SU-DHL-6 (cell line): ENCODE data around the gene IVD.

Experiments used
- H2AFZ ChIP-seq: fragments of 200-600 bp; sonication (generic); 2 replicates; pipeline ENCODE4 v1.6.1; 2014; ENCODE audit warnings: low read depth, mild to moderate bottlenecking, moderate library complexity, mixed read lengths, antibody characterized with exemption, low read length; ENCODE audit not compliant: severe bottlenecking
- H3F3A ChIP-seq: fragments of 200-600 bp; shearing (Covaris generic); 2 replicates; pipeline ENCODE4 v1.6.0; 2016; ENCODE audit warnings: antibody characterized with exemption, mild to moderate bottlenecking; ENCODE audit not compliant: insufficient read depth
- H3K27ac ChIP-seq: fragments of 200-600 bp; sonication (generic); 2 replicates; pipeline ENCODE4 v1.5.1; 2016; ENCODE audit warnings: low read depth, mild to moderate bottlenecking, low read length, moderate library complexity, mixed read lengths
- H3K27me3 ChIP-seq: fragments of 200-600 bp; sonication (generic), shearing (Covaris generic); 2 replicates; pipeline ENCODE4 v1.6.0; 2014; ENCODE audit warnings: mild to moderate bottlenecking, low read length
- H3K36me3 ChIP-seq: fragments of 200-600 bp; sonication (generic); 2 replicates; pipeline ENCODE4 v1.6.1; 2014; ENCODE audit warnings: mild to moderate bottlenecking, low read length, mixed read lengths
- H3K4me2 ChIP-seq: fragments of 300-600, 200-600 bp; shearing (Covaris generic), sonication (generic); 2 replicates; pipeline ENCODE4 v1.6.0; 2014; ENCODE audit warnings: low read length, low read depth, mild to moderate bottlenecking; ENCODE audit not compliant: poor library complexity, severe bottlenecking
- H3K4me3 ChIP-seq: fragments of 200-600 bp; sonication (generic); 2 replicates; pipeline ENCODE4 v1.5.1; 2014; ENCODE audit warnings: antibody characterized with exemption, low read length, mild to moderate bottlenecking, mixed read lengths; ENCODE audit not compliant: insufficient read depth, poor library complexity, severe bottlenecking
- H3K79me2 ChIP-seq: fragments of 200-600 bp; sonication (generic); 2 replicates; pipeline ENCODE4 v1.6.1; 2014; ENCODE audit warnings: mild to moderate bottlenecking, low read length, moderate library complexity; ENCODE audit not compliant: insufficient read depth
- H3K9ac ChIP-seq: fragments of 200-600 bp; sonication (generic); 2 replicates; pipeline ENCODE4 v1.7.0; 2014; ENCODE audit warnings: mild to moderate bottlenecking, low read length
- H3K9me2 ChIP-seq: fragments of 200-600 bp; sonication (generic); replicated peaks from 2 replicates; pipeline ENCODE4 v1.6.1; 2014; ENCODE audit warnings: low read length; ENCODE audit not compliant: insufficient read depth
- H3K9me3 ChIP-seq: fragments of 200-600 bp; sonication (generic); 2 replicates; pipeline ENCODE4 v1.6.1; 2014; ENCODE audit warnings: low read length, mixed read lengths; ENCODE audit not compliant: insufficient read depth
- H4K20me1 ChIP-seq: fragments of 200-600 bp; sonication (generic); 2 replicates; pipeline ENCODE4 v1.6.1; 2014; ENCODE audit warnings: low read depth, mild to moderate bottlenecking, antibody characterized with exemption, low read length, moderate library complexity, mixed read lengths
- CTCF ChIP-seq: fragments of 200-600 bp; sonication (generic); IDR thresholded peaks from one replicate; pipeline ENCODE4 v1.5.1; 2017; ENCODE audit warnings: antibody characterized with exemption, mild to moderate bottlenecking, low read length, moderate library complexity; ENCODE audit not compliant: insufficient read depth, poor library complexity, severe bottlenecking
- EZH2phosphoT487 ChIP-seq: fragments of 200-600 bp; sonication (generic), shearing (Covaris generic); conservative IDR thresholded peaks from 2 replicates; pipeline ENCODE4 v1.6.1; 2018; ENCODE audit warnings: mild to moderate bottlenecking, antibody characterized with exemption, low read length, moderate library complexity, mixed read lengths

IVD gene

GRCh38 chr15:40444736-40445135 lies 39.1 kb downstream of the IVD start:
- H3K9me3 ChIP-seq, result no peaks in the 10 kb centered on the region
- TF ChIP-seq EZH2phosphoT487, result no peak
- TF ChIP-seq CTCF, result no peak
- peaks cover 18% of the 10 kb centered on the region; the same call in 1 of the 2 replicates for H4K20me1 ChIP-seq

GRCh38 chr15:40445421-40445922 lies 39.9 kb downstream of the IVD start:
- H3K27ac ChIP-seq, result no peak overlapping the region

More at GRCh38 chr15:40444736-40445135, 39.1 kb downstream of the IVD start:
- H2AFZ ChIP-seq, result no peak overlapping the region
- H3K4me3 ChIP-seq, result no peak overlapping the region
- no peaks in the 10 kb centered on the region for H3K36me3 ChIP-seq
- H3K79me2 ChIP-seq, result peaks cover 71% of the 10 kb centered on the region
- H3K9ac ChIP-seq, result no peak overlapping the region
- no peaks in the 10 kb centered on the region for H3K27me3 ChIP-seq
- no peak overlapping the region for H3K4me2 ChIP-seq
- H3K27ac ChIP-seq, result no peak overlapping the region
- no peaks in the 10 kb centered on the region for H3K9me2 ChIP-seq
- no peaks in the 10 kb centered on the region for H3F3A ChIP-seq

GRCh38 chr15:40446144-40446543 lies 40.5 kb downstream of the IVD start:
- Histone ChIP-seq H3K27ac (no peak overlapping the region), H4K20me1 (peaks cover 18% of the 10 kb centered on the region; the same call in 1 of the 2 replicates)

More at GRCh38 chr15:40445421-40445922, 39.9 kb downstream of the IVD start:
- no peak for TF ChIP-seq EZH2phosphoT487
- peaks cover 18% of the 10 kb centered on the region; the same call in 1 of the 2 replicates for H4K20me1 ChIP-seq
- H3K9me3 ChIP-seq, result no peaks in the 10 kb centered on the region
- H3K36me3 ChIP-seq, result no peaks in the 10 kb centered on the region
- no peak overlapping the region for H3K4me3 ChIP-seq
- H3K79me2 ChIP-seq, result peaks cover 79% of the 10 kb centered on the region
- no peaks in the 10 kb centered on the region for H3K27me3 ChIP-seq
- no peaks in the 10 kb centered on the region for H3F3A ChIP-seq
- no peak overlapping the region for H3K4me2 ChIP-seq
- no peaks in the 10 kb centered on the region for H3K9me2 ChIP-seq
- H3K9ac ChIP-seq, result no peak overlapping the region
- H2AFZ ChIP-seq, result no peak overlapping the region

More at GRCh38 chr15:40446144-40446543, 40.5 kb downstream of the IVD start:
- no peak overlapping the region for H2AFZ ChIP-seq
- no peaks in the 10 kb centered on the region for H3K36me3 ChIP-seq
- no peak overlapping the region for H3K4me3 ChIP-seq
- TF ChIP-seq EZH2phosphoT487 (no peak), CTCF (no peak)
- H3K9me3 ChIP-seq, result no peaks in the 10 kb centered on the region
- H3F3A ChIP-seq, result no peaks in the 10 kb centered on the region
- no peaks in the 10 kb centered on the region for H3K27me3 ChIP-seq
- H3K9ac ChIP-seq, result no peak overlapping the region
- peaks cover 81% of the 10 kb centered on the region for H3K79me2 ChIP-seq
- H3K4me2 ChIP-seq, result no peak overlapping the region
- H3K9me2 ChIP-seq, result no peaks in the 10 kb centered on the region
